Thymus (tissue), 14 donors: ENCODE results near the gene ZNF184. TPM values are rescaled to one million over a fixed set of nuclear protein-coding genes. Genes with fewer than 3 reads are reported as not detected.

Experiments used
- DNase-seq, 9 donors: peaks; one replicate each; pipeline ENCODE4 v3.0.0-alpha.2; 2013; ENCODE audit warnings: low spot score in 9 of 9, low read depth in 6 of 9, missing footprints in 1 of 9
- H3K27ac ChIP-seq, 2 donors: one replicate each; pipeline ENCODE4 v1.5.1; 2013; ENCODE audit warnings: control low read depth in 1 of 2, low read depth in 1 of 2, low read length in 1 of 2, mild to moderate bottlenecking in 1 of 2, moderate library complexity in 1 of 2
- H3K27me3 ChIP-seq, 2 donors: one replicate each; pipeline ENCODE4 v1.5.1; 2013; ENCODE audit warnings: low read length in 1 of 2; ENCODE audit not compliant: control insufficient read depth in 2 of 2, insufficient read depth in 1 of 2
- H3K36me3 ChIP-seq, 2 donors: one replicate each; pipeline ENCODE4 v1.5.1; 2013; ENCODE audit warnings: low read length in 1 of 2, mild to moderate bottlenecking in 1 of 2, moderate library complexity in 1 of 2; ENCODE audit not compliant: control insufficient read depth in 2 of 2, insufficient read depth in 2 of 2
- H3K4me1 ChIP-seq, 2 donors: one replicate each; pipeline ENCODE4 v1.5.1; 2013; ENCODE audit warnings: low read length in 2 of 2; ENCODE audit not compliant: control insufficient read depth in 2 of 2, insufficient read depth in 2 of 2
- H3K4me3 ChIP-seq, 2 donors: one replicate each; pipeline ENCODE4 v1.5.1; 2013; ENCODE audit warnings: low read length in 2 of 2, control low read depth in 1 of 2, mild to moderate bottlenecking in 1 of 2
- H3K9me3 ChIP-seq, 2 donors: one replicate each; pipeline ENCODE4 v1.5.1; 2013; ENCODE audit warnings: low read length in 1 of 2, mild to moderate bottlenecking in 1 of 2; ENCODE audit not compliant: control insufficient read depth in 2 of 2, insufficient read depth in 1 of 2
- WGBS: extraction: QIAGEN DNeasy Blood & Tissue Kit; methylation state at CpG from one replicate; pipeline ENCODE4 v1.1.7; 2013; 5-methylcytosine and 5-hydroxymethylcytosine counted together
- long read RNA-seq, 10 donors: transcript quantifications; one replicate each; lab custom pipeline, GENCODE V29; 2026
- polyA plus RNA-seq: library from polyadenylated mRNA; stranded (reverse); fragments of 200-250 nt; gene quantifications from one replicate; pipeline ENCODE4 v1.2.3, GENCODE V29; 2013
- total RNA-seq: library from RNA; stranded (reverse); fragments of 120-200 nt; gene quantifications from one replicate; pipeline ENCODE4 v1.2.4, GENCODE V29; 2013
- donor health status: healthy.

Gene ZNF184
- total RNA-seq (18.9 TPM), polyA plus RNA-seq (6.8 TPM)
- long read RNA-seq, donor 1: 0 reads
- long read RNA-seq, donor 2: 0 reads
- long read RNA-seq, donor 3, partial matches to known transcripts: 0 of 2 reads
- long read RNA-seq, donor 3, other reads (novel, unspliced or antisense): 0 of 2 reads
- long read RNA-seq, donor 4, partial matches to known transcripts: 0 of 3 reads
- long read RNA-seq, donor 4, other reads (novel, unspliced or antisense): 0 of 3 reads
- long read RNA-seq, donor 5, partial matches to known transcripts: 0 of 3 reads
- long read RNA-seq, donor 5, other reads (novel, unspliced or antisense): 0 of 3 reads
- long read RNA-seq, donor 6, partial matches to known transcripts: 0 of 1 reads
- long read RNA-seq, donor 6, other reads (novel, unspliced or antisense): 0 of 1 reads
- long read RNA-seq, donor 7, partial matches to known transcripts: 0 of 4 reads
- long read RNA-seq, donor 7, other reads (novel, unspliced or antisense): 0 of 4 reads
- long read RNA-seq, donor 8, partial matches to known transcripts: 0 of 1 reads
- long read RNA-seq, donor 8, other reads (novel, unspliced or antisense): 0 of 1 reads
- long read RNA-seq, donor 9, partial matches to known transcripts: 0 of 1 reads
- long read RNA-seq, donor 9, other reads (novel, unspliced or antisense): 0 of 1 reads
- long read RNA-seq, donor 10, partial matches to known transcripts: 0 of 1 reads
- long read RNA-seq, donor 10, other reads (novel, unspliced or antisense): 0 of 1 reads

DNA sequence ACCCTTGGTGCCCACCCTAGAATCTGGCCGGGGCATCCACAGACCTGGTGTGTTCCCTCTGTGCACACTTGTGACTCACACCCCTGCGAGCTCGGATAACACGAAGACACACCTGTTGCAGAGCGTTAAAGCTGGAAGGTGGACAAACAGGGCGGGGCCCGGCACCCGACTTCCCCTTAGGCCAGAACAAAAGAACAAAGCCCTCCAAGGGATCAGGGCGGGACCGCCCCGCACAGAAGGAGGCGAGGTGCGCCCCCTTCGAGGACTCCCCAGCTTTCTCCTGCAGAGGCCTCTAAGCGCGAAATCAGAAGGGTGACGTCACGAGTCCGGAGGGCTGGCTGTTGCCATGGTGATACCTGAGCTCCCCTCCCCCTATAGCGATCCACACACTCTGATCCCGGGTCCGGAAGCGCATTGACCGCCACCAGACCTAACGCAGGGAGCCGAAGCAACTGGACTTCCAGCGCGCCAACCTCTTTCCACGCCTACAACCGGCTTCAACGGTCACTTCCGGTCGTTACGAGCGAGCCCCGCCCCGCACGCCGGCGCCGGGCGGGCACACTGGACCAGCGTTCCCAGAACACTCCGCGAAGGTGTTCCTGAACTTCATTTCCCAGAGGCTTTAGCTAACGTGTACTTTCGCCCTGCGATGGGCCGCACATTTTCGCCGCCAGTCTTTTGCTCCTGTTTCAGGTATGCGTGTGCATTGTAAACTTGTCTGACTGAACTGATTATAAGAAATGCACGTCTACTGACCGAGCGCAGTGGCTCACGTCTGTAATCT, at the start of gene ZNF184:
Gene ZNF184, minus strand, starts transcription at position 489 of the 784 bp plus-strand sequence. CDS start 811 bp downstream, outside the sequence.
- H3K36me3 ChIP-seq: peaks cover 0 to 15% of the 10 kb centered on the region in 2 donors
- H3K27ac ChIP-seq: peak within 1 kb of the TSS; percentile 78 to 97
- no peaks in the 10 kb centered on the region for H3K27me3 ChIP-seq
- peak; percentile 68 to 95 (median 87) for DNase-seq
- peaks cover 0 to 10% of the 10 kb centered on the region in 2 donors for H3K4me1 ChIP-seq
- H3K9me3 ChIP-seq: no peaks in the 10 kb centered on the region
- under 1% methylated on average over 56 of the region's 56 CpGs for WGBS
- H3K4me3 ChIP-seq: peak within 1 kb of the TSS; percentile 59 to 91

DNA sequence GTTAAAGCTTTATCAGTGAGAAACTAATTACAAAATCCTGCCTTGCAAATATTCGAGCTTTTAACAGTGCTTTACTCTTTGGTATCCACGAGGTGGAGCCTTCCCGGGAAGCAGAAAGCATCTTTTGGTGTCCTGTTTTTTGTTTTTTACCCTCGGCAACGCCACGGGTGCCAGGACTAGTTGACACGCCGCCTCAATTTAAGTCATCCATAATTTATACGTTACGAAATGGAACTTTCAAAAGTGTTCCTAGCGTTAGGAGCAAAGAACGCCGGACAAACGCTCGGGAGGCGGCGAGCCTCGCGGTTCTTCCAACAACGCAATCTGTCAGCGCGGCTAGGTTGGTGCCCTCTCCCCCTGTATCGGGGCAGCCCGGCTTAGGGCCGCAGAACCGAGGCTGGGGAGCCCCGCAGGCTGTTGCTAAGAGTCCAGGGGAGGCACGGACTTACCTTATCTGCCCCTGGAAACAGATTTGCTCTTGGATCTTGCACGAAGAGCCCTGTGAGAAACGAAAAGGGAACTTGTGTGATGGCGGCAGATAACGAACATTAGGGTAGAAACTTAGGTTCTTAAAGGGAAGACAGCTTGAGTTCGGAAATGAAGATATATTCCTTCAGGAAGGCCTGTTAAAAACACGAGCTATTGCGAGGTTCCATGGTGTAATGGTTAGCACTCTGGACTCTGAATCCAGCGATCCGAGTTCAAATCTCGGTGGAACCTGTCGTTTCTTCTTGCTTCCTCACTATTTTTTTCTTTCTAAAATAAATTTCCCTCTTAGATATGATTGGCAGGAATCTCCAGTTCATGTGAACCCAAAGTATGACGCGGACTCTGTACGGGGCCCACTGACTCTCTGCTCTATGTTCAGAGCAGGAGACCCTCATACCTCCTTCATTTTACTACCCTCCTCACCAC, 46.2 kb upstream of the ZNF184 start:
- no peaks in the 10 kb centered on the region for H3K9me3 ChIP-seq
- DNase-seq: peak; percentile 42 to 87 (median 59)
- peaks cover 13 to 48% of the 10 kb centered on the region in 2 donors for H3K27me3 ChIP-seq
- WGBS: under 1% methylated on average over 42 of the region's 42 CpGs
- H3K27ac ChIP-seq: peak overlapping the region; percentile 71 to 80
- peak overlapping the region; percentile 60 to 73 for H3K4me3 ChIP-seq
- H3K4me1 ChIP-seq: peaks cover 0 to 2% of the 10 kb centered on the region in 2 donors
- no peaks in the 10 kb centered on the region for H3K36me3 ChIP-seq

DNA sequence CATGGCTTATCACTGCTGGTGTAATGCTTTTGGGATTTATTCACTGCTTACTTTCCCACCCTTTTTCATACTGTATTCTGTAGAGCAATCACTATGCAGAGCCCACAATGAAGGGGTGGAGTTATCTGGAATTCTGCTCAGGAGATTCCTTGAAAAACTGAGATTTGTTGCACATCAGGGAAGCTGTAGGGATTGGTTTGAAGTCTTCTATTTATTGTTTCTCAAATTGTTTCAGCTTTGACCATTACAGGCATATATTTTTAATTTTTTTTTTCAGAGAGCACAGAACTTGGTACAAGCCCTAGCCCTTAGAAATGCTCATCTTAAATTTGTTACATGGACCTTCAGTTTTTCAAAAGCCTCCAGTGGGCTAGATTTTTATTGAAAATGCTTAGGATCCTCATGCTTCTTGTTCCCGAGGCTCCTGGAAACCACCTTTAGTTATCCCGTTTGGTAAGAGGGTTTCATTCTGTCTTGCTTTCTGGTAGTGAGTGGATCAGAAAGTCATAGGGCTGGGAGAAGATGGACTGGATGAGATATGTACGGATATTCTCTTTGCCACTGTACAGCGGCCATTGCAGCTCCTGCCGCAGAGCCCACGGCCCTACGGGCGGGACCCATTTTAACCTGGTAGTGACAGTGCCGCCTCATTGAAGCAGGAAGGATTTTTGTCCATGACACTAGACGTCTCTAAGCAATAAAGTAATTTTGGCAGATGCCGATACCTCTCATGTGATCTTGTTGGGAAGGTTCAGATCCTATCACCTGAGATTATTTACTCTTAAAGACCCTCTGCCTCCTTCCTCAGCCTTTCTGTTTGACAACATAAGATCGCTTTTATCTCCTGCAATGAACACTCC, 45.3 kb upstream of the ZNF184 start:
- peaks cover 0 to 2% of the 10 kb centered on the region in 2 donors for H3K4me1 ChIP-seq
- no peak overlapping the region for H3K27ac ChIP-seq
- WGBS: 49% methylated on average over 12 of the region's 12 CpGs
- H3K27me3 ChIP-seq: peaks cover 13 to 56% of the 10 kb centered on the region in 2 donors
- peak overlapping the region; percentile 60 to 73 for H3K4me3 ChIP-seq
- no peaks in the 10 kb centered on the region for H3K9me3 ChIP-seq
- no peak for DNase-seq
- H3K36me3 ChIP-seq: no peaks in the 10 kb centered on the region

- Histone ChIP-seq H3K4me3 (no peak overlapping the region), H3K9me3 (no peaks in the 10 kb centered on the region), H3K36me3 (no peaks in the 10 kb centered on the region), H3K27ac (no peak overlapping the region), H3K27me3 (peaks cover 13 to 58% of the 10 kb centered on the region in 2 donors), H3K4me1 (peaks cover 0 to 2% of the 10 kb centered on the region in 2 donors)
- DNase-seq: no peak
- WGBS: 93% methylated on average over 5 of the region's 5 CpGs
Observed at GRCh38 chr6:27517238-27517637, 44.3 kb upstream of the ZNF184 start.

- Histone ChIP-seq H3K4me3 (no peak overlapping the region), H3K27me3 (peaks cover 16 to 62% of the 10 kb centered on the region in 2 donors), H3K27ac (no peak overlapping the region), H3K9me3 (no peaks in the 10 kb centered on the region), H3K4me1 (peaks cover 0 to 2% of the 10 kb centered on the region in 2 donors), H3K36me3 (no peaks in the 10 kb centered on the region)
- DNase-seq: no peak
- WGBS: 30% methylated on average over 28 of the region's 28 CpGs
Observed at GRCh38 chr6:27514906-27515495, 42.1 kb upstream of the ZNF184 start.

DNA sequence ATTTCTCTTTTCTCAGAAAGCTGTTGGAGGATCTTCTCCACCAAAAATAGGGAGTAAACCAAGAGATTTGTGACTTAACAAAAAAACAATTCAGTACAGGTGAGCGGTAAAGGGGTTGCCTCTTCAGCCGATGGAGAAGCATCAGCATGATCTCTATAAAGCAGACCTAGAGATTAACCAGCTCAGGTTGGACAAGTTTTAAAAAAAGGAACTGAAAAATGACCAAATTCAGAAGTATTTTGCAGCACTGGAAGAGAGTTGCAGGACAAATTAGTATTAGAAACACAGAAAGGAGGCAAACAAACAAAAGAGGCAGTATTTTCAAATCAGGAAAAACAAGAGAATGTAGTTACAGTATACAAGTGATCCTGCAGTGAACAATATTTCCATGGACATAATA, 39.6 kb upstream of the ZNF184 start:
- no peak for DNase-seq
- Histone ChIP-seq H3K27me3 (peaks cover 16 to 57% of the 10 kb centered on the region in 2 donors), H3K4me1 (no peaks in the 10 kb centered on the region), H3K27ac (no peak overlapping the region), H3K36me3 (no peaks in the 10 kb centered on the region), H3K9me3 (no peaks in the 10 kb centered on the region), H3K4me3 (no peak overlapping the region)
- 94% methylated on average over 2 of the region's 2 CpGs for WGBS

GRCh38 chr6:27507041-27507956, 34.4 kb upstream of the ZNF184 start:
- no peaks in the 10 kb centered on the region for H3K9me3 ChIP-seq
- no peaks in the 10 kb centered on the region for H3K36me3 ChIP-seq
- peaks cover 6 to 8% of the 10 kb centered on the region in 2 donors for H3K4me1 ChIP-seq
- 89% methylated on average over 9 of the region's 9 CpGs for WGBS
- no peak overlapping the region for H3K4me3 ChIP-seq
- H3K27me3 ChIP-seq: peaks cover 3 to 46% of the 10 kb centered on the region in 2 donors
- H3K27ac ChIP-seq: no peak overlapping the region
- no peak for DNase-seq
